ENCODE results near the gene ORC4. TPM values are rescaled to one million over a fixed set of nuclear protein-coding genes. Genes with fewer than 3 reads are reported as not detected.

ORC4 gene
- total and polyA plus RNA-seq, 2 of the 8 experiments (the other 6 are each of a cell fraction or from before 2014, with no cell fraction given): 22.7 to 63.7 TPM

- Histone ChIP-seq H3K79me2 (ENCODE audit: control insufficient read depth in 1 of 2, insufficient read depth in 2 of 2, low read length in 2 of 2) (no peaks in the 10 kb centered on the region), H2BK12ac (ENCODE audit: low read depth, low read length) (no peak overlapping the region), H3K23ac (ENCODE audit: insufficient read length) (no peak overlapping the region), H3K56ac (replicated peaks; ENCODE audit: insufficient read length, low read depth, low read length) (no peak overlapping the region), H2AFZ (ENCODE audit: low read length) (no peak overlapping the region), H3K79me1 (ENCODE audit: low read depth, low read length) (no peaks in the 10 kb centered on the region), H4K20me1 (replicated peaks in 1 of 2; ENCODE audit: control insufficient read depth in 1 of 2, insufficient read depth in 2 of 2, low read length in 2 of 2) (peaks cover 0 to 2% of the 10 kb centered on the region in 2 experiments), H3K27ac (ENCODE audit: low read depth, low read length) (no peak overlapping the region), H3K4me2 (ENCODE audit: insufficient read depth in 1 of 2, low read depth in 2 of 2, low read length in 2 of 2) (no peak overlapping the region), H4K91ac (replicated peaks; ENCODE audit: insufficient read length, low read length) (no peak overlapping the region), H3K4me3 (ENCODE audit: extremely low read depth in 1 of 4, insufficient read depth in 2 of 4, low read depth in 3 of 4, low read length in 4 of 4) (no peak overlapping the region), H3K9me3 (ENCODE audit: insufficient read depth in 2 of 2, low read depth in 1 of 2, low read length in 1 of 2) (no peaks in the 10 kb centered on the region), H3K14ac (ENCODE audit: insufficient read length) (no peak overlapping the region), H2BK120ac (replicated peaks; ENCODE audit: low read depth, low read length) (no peak overlapping the region), H2BK5ac (ENCODE audit: low read depth, low read length) (no peak overlapping the region), H3K23me2 (ENCODE audit: low read depth, low read length) (no peaks in the 10 kb centered on the region), H2BK20ac (ENCODE audit: low read length) (no peak overlapping the region), H4K8ac (ENCODE audit: extremely low read depth, insufficient read depth, low read length) (no peak overlapping the region), H2BK15ac (ENCODE audit: low read length) (no peak overlapping the region), H3K18ac (ENCODE audit: extremely low read depth, low read length) (no peak overlapping the region), H3K36me3 (ENCODE audit: control insufficient read depth in 2 of 4, insufficient read depth in 4 of 4, low read length in 3 of 4) (peaks cover 0 to 10% (median 0%) of the 10 kb centered on the region in 4 experiments; a peak in 5 of 8 replicates), H3K27me3 (replicated peaks in 1 of 4; ENCODE audit: control insufficient read depth in 3 of 4, extremely low read depth in 1 of 4, insufficient read depth in 3 of 4, low read length in 3 of 4) (no peaks in the 10 kb centered on the region), H2AK5ac (ENCODE audit: low read depth, low read length) (no peak overlapping the region), H3K4me1 (replicated peaks in 1 of 4; ENCODE audit: control insufficient read depth in 3 of 4, insufficient read depth in 4 of 4, low read length in 3 of 4) (no peaks in the 10 kb centered on the region), H4K5ac (ENCODE audit: insufficient read length, low read depth, low read length) (no peak overlapping the region), H3K9ac (replicated peaks in 1 of 4; ENCODE audit: extremely low read depth in 1 of 4, low read depth in 3 of 4, low read length in 3 of 4) (no peak overlapping the region), H3K4ac (replicated peaks; ENCODE audit: insufficient read length, low read depth, low read length) (no peak overlapping the region)
- ChIA-PET POLR2A (ENCODE audit: partially characterized antibody) (interaction anchor here (0.6 kb wide), 1 partner anchor 11 kb away, joined by 3 read pairs; no protein-coding TSS in a partner anchor), CTCF (ENCODE audit: partially characterized antibody) (interaction anchor here (1.8 kb wide), 1 partner anchor 872 kb away, joined by 4 read pairs; no protein-coding TSS in a partner anchor)
- WGBS, 2 experiments (ENCODE audit: extremely low coverage in 1 of 2, insufficient coverage in 1 of 2, insufficient read length in 1 of 2, insufficient replicate concordance in 2 of 2, low coverage in 1 of 2, low lambda C conversion rate in 2 of 2, missing lambda C conversion rate in 1 of 2): 91% methylated on average over 4 of the region's 4 CpGs; no CpG with 5 or more reads in 1 of the 2 experiments
- DNase-seq (ENCODE audit: low read depth in 1 of 2, low spot score in 2 of 2) (no peak), FAIRE-seq (no peak)
- no peak for TF ChIP-seq BCL11A (IDR thresholded peaks at IDR 0.05; ENCODE audit: low read depth in 2 of 2, low read length in 2 of 2)
Measured at GRCh38 chr2:147917161-147917560, 103.4 kb downstream of the ORC4 start.

Measured in H1 (cell line).